HG03097 (cell line): ENCODE results near the gene IGSF9B.

ENCODE experiments used
- ATAC-seq: cut with Tn5 transposase; IDR thresholded peaks from one replicate; pipeline ENCODE4 v1.9.1; 2021; ENCODE audit not compliant: unreplicated experiment, low FRiP score

IGSF9B gene

GRCh38 chr11:133886029-133886428 lies 70.7 kb downstream of the IGSF9B start:
- ATAC-seq, result no peak

DNA sequence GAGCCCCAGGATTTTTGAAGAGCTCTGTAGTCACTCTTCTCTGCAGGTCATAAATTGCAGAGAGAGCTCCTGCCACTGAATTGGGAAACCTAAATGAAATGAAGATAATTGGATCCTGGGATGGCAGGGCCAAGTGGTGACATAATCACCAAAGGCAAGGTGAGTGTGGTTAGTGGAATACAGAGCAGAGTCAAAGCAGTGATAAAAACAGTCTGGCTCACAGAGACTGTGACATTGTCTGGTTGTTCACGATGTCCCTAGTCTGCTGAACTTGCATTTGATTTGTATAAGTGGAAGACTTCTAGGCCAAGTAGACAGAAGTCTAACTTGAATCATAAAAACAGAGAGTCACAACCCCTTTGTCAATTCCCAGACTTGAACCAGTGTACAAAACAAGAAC lies 84.6 kb downstream of the IGSF9B start:
- no peak for ATAC-seq

- no peak for ATAC-seq
These were observed 89.3 kb downstream of the IGSF9B start for GRCh38 chr11:133867456-133867855.

GRCh38 chr11:133865466-133865865 lies 91.3 kb downstream of the IGSF9B start:
- no peak for ATAC-seq

DNA sequence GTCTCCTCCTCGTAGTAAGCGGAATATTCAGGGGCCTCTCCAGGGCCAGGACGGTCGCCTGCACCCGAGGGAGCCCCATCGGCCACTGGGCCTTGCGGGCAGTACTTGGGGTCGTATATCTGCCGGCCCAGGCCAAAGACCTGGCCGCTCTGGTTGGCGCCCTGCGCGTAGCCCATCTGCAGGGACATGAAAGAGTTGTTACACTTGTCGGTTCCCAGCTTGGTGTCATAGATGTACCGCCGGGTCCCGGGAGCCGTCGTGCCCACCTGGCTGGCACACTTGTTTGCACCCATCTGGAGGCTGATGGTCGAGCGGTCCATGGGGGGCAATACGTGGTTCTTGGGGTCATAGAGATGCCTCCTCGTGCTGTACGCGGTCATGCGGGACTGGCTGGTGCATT lies 92.0 kb downstream of the IGSF9B start:
- ATAC-seq, result no peak

GRCh38 chr11:133860151-133860550 lies 96.6 kb downstream of the IGSF9B start:
- no peak for ATAC-seq
